SK-N-SH (cell line): ENCODE measurements around the gene OR5T2. TPM values are rescaled to one million over a fixed set of nuclear protein-coding genes. Genes with fewer than 3 reads are reported as not detected.

ENCODE experiments used
- polyA plus RNA-seq, 3 experiments: library from polyadenylated mRNA; depleted of rRNA; stranded (reverse); fragments of >200 nt; gene quantifications; 2 replicates each; pipeline ENCODE4 v1.2.3, GENCODE V29; 2012

Gene OR5T2
- polyA plus RNA-seq, 1 of the 3 experiments (the other 2 are of a cell fraction): not detected

Other genes with a start within 250 kb of the OR5T2 start
- not detected in 2 replicates for gene OR5F1, start 239.6 kb downstream of the OR5T2 start, polyA plus RNA-seq (2012; rRNA removed)
- gene OR5AS1, start 206.6 kb downstream of the OR5T2 start, polyA plus RNA-seq (2012; rRNA removed): not detected in 2 replicates
- not detected in 2 replicates for gene OR8I2, start 140.9 kb downstream of the OR5T2 start, polyA plus RNA-seq (2012; rRNA removed)
- not detected in 2 replicates for gene OR8H2, start 130.6 kb downstream of the OR5T2 start, polyA plus RNA-seq (2012; rRNA removed)
- gene OR8H3, start 111.9 kb downstream of the OR5T2 start, polyA plus RNA-seq (2012; rRNA removed): not detected in 2 replicates
- not detected in 2 replicates for gene OR8J3, start 94.1 kb downstream of the OR5T2 start, polyA plus RNA-seq (2012; rRNA removed)
- not detected in 2 replicates for gene OR8K5, start 73.9 kb downstream of the OR5T2 start, polyA plus RNA-seq (2012; rRNA removed)
- not detected in 2 replicates for gene OR5J2, start 57.6 kb downstream of the OR5T2 start, polyA plus RNA-seq (2012; rRNA removed)
- not detected in 2 replicates for gene OR5T3, start 18.0 kb upstream of the OR5T2 start, polyA plus RNA-seq (2012; rRNA removed)
- not detected in 2 replicates for gene OR5T1, start 39.9 kb upstream of the OR5T2 start, polyA plus RNA-seq (2012; rRNA removed)
- gene OR8H1, start 58.0 kb upstream of the OR5T2 start, polyA plus RNA-seq (2012; rRNA removed): not detected in 2 replicates
- not detected in 2 replicates for gene OR8K3, start 80.9 kb upstream of the OR5T2 start, polyA plus RNA-seq (2012; rRNA removed)
- not detected in 2 replicates for gene OR8K1, start 111.8 kb upstream of the OR5T2 start, polyA plus RNA-seq (2012; rRNA removed)
- not detected in 2 replicates for gene OR8J1, start 120.0 kb upstream of the OR5T2 start, polyA plus RNA-seq (2012; rRNA removed)
- not detected in 2 replicates for gene OR8U1, start 141.4 kb upstream of the OR5T2 start, polyA plus RNA-seq (2012; rRNA removed)
- not detected in 2 replicates for gene OR5AL1, start 178.4 kb upstream of the OR5T2 start, polyA plus RNA-seq (2012; rRNA removed)
- gene OR5M3, start 239.1 kb upstream of the OR5T2 start, polyA plus RNA-seq (2012; rRNA removed): not detected in 2 replicates